Duodenal mucosa (tissue), 2 donors: ENCODE data around the gene ATP23.
A peak's percentile ranks its signal among the peaks of the same experiment; 100 is the strongest.

Experiments used
- H3K27ac ChIP-seq: one replicate; pipeline ENCODE4 v1.7.0; 2013; ENCODE audit warnings: low read depth, low read length
- H3K27me3 ChIP-seq, 2 donors: one replicate each; pipeline ENCODE4 v1.7.0; 2013; ENCODE audit warnings: low read length in 2 of 2, control low read depth in 1 of 2; ENCODE audit not compliant: insufficient read depth in 2 of 2, control insufficient read depth in 1 of 2
- H3K36me3 ChIP-seq, 2 donors: one replicate each; pipeline ENCODE4 v1.7.0; 2013; ENCODE audit warnings: low read length in 2 of 2, control low read depth in 1 of 2; ENCODE audit not compliant: insufficient read depth in 2 of 2, control insufficient read depth in 1 of 2
- H3K4me1 ChIP-seq, 2 donors: one replicate each; pipeline ENCODE4 v1.7.0; 2013; ENCODE audit warnings: low read length in 2 of 2, control low read depth in 1 of 2; ENCODE audit not compliant: insufficient read depth in 2 of 2, control insufficient read depth in 1 of 2
- H3K4me3 ChIP-seq, 2 donors: one replicate each; pipeline ENCODE4 v1.7.0; 2013; ENCODE audit warnings: low read length in 2 of 2, low read depth in 1 of 2
- H3K9ac ChIP-seq, 2 donors: one replicate each; pipeline ENCODE4 v1.7.0; 2013; ENCODE audit warnings: low read length in 2 of 2, low read depth in 1 of 2
- H3K9me3 ChIP-seq, 2 donors: one replicate each; pipeline ENCODE4 v1.7.0; 2013; ENCODE audit warnings: low read length in 2 of 2, control low read depth in 1 of 2; ENCODE audit not compliant: control insufficient read depth in 1 of 2

Gene ATP23

DNA sequence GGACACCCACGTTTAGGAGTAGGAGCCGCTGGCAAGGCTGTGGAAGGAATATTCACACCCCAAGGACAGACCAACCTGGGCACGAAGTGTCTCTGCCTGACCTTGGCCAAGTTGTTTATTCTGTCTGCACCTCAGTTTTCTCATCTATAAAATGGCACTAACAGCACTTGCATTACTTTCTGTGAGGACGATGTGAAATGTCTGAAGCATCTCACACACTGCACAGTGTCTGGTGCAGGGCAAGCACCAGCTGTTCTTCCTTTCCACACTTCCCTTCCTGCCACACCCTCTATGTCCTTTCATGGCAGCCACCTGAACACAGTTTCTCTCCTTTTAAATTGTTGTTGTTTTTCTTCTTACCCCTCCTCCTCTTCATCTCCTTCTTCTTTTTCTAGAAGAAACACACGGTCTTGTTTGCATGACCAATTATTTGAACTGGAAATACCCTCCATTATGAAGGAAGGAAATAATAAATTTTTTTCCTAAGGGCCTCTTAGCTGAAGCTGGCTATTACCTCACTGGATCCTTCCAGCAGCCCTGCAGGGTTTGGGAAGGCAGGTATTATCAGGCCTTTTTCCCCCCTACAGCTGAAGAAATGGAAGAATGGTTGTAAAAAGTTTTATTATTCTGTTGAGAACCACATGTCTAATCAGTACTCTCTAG lies 42.9 kb upstream of the ATP23 start:
- Histone ChIP-seq H3K27ac (no peak overlapping the region), H3K36me3 (no peaks in the 10 kb centered on the region), H3K4me3 (peak overlapping the region in 1 of 2 donors; percentile 33), H3K9me3 (no peaks in the 10 kb centered on the region), H3K27me3 (no peaks in the 10 kb centered on the region), H3K9ac (no peak overlapping the region), H3K4me1 (peaks cover 47 to 55% of the 10 kb centered on the region in 2 donors)

DNA sequence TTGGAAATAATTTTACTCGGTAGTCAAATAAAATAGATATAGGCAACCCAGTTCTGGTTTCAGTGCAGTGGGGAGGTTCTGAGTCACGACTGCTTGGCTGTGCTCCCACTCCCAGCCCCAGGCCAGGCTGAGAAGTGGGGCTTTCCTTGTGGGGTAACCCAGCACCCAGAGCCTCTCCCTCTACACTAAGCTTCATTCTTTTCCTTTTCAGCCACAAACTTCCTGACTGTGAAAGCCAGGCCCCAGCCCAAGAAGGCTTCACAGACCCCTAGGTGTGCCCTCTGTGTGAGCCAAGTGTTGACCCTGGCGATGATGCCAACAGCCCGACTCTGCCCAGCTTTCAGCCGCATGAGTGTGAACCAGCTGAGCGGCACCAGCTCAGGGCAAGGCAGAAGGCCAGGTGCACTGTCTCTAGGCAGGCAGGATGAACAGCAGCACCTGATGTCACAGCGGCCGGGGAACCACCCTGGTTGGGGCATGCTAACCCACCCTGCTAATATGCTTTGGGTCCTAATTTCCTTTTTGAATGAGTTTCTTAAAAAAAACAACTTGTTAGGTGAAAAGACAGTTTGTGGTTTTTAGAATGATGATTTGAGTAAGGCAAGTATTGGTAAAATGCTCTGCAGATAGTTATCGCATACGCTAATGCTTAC lies 42.2 kb upstream of the ATP23 start:
- no peaks in the 10 kb centered on the region for H3K27me3 ChIP-seq
- no peaks in the 10 kb centered on the region for H3K36me3 ChIP-seq
- H3K9ac ChIP-seq: no peak overlapping the region
- H3K9me3 ChIP-seq: no peaks in the 10 kb centered on the region
- no peak overlapping the region for H3K4me3 ChIP-seq
- no peak overlapping the region for H3K27ac ChIP-seq
- H3K4me1 ChIP-seq: peaks cover 40 to 48% of the 10 kb centered on the region in 2 donors

DNA sequence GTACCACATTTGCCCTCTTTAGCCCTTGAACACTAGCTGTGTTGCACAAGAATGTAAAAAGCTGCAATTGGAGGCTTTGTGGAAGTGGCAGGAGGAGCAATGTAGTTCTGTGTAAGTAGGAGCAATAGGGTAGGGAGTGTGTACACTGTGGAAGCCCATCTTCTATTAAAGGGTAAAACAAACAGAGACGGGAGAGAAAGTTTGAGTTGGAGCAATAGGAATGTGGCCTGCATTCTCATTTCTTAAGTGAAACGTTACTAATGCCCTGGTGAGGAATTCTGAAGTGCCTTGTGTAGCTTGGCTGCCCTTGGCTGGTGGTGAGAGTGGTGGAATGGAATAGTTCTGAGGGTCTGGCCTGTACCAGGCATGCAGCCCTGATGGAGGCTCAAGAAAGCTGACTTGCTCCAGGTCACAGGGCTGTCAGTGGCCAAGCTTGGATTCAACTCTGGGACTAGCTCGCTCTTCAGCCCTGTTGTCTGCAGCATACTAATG lies 38.8 kb upstream of the ATP23 start:
- peaks cover 15 to 19% of the 10 kb centered on the region in 2 donors for H3K4me1 ChIP-seq

DNA sequence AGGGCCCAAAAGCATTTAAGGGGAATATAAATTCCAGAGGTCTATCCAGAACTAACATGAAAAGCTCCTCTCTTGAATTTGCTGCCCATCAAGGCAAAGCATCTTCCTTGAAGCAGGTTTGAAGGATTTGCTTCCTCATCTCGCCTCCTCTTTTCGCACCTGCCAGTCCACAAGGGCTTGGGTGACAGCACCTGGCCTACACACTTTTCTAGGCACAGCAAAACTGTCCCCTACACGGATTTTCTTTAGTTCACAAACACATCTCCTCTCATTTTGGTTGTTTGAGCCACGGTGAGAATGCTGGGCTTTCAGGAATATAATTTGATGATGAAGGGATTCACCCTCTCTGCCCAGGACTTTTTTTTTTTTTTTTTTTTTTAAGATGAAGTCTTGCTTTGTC lies 36.9 kb upstream of the ATP23 start:
- no peak overlapping the region for H3K4me3 ChIP-seq
- H3K36me3 ChIP-seq: no peaks in the 10 kb centered on the region
- H3K4me1 ChIP-seq: peaks cover under 1 to 3% of the 10 kb centered on the region in 2 donors
- peaks cover 0 to 3% of the 10 kb centered on the region in 2 donors for H3K27me3 ChIP-seq
- no peak overlapping the region for H3K9ac ChIP-seq
- no peak overlapping the region for H3K27ac ChIP-seq
- H3K9me3 ChIP-seq: no peaks in the 10 kb centered on the region

More for the DNA sequence above, 38.8 kb upstream of the ATP23 start:
- H3K27ac ChIP-seq: no peak overlapping the region
- H3K36me3 ChIP-seq: no peaks in the 10 kb centered on the region
- H3K9me3 ChIP-seq: no peaks in the 10 kb centered on the region
- H3K4me3 ChIP-seq: no peak overlapping the region
- no peak overlapping the region for H3K9ac ChIP-seq
- H3K27me3 ChIP-seq: peaks cover 0 to 3% of the 10 kb centered on the region in 2 donors

DNA sequence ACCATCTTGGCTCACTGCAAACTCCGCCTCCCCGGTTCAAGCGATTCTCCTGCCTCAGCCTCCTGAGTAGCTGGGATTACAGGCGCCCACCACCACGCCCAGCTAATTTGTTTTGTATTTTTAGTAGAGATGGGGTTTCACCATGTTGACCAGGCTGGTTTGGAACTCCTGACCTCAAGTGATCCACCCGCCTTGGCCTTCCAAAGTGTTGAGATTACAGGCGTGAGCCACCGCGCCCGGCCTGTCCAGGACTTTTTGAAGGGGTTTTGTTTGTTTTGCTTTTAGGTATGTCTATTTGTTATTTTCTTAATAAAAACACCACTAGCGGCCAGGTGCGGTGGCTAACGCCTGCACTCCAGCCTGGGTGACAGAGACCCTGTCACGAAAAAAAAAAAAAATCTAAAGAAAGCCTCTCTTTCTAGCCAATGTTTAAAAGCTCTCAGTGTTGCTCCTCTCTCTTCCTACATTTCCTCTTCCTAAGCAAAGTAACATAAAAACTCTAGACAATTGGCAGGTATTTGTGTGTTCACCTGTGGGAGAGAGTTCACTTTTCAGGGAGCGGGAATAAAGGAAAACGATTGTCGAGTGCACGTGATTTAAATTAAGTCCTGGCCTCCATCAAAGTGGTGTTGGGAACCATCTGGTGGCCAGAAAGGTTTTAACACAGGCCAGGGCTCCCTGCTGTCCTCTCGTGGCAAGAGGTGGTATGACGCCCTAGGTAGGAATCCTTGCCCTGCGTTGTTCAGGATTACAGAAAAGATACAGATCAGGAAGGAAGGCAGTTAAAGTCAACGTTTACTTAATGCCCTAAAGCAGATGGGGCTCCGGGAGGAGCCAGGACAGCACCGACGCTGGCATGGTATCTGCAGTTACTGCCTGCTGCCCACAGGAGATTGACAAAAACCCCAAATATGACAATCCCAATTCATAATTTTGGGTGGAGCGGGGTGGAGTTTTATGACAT lies 36.2 kb upstream of the ATP23 start:
- peak overlapping the region in 1 of 2 donors; percentile 26 for H3K4me3 ChIP-seq
- no peaks in the 10 kb centered on the region for H3K36me3 ChIP-seq
- no peak overlapping the region for H3K27ac ChIP-seq
- no peaks in the 10 kb centered on the region for H3K9me3 ChIP-seq
- H3K27me3 ChIP-seq: peaks cover 0 to 3% of the 10 kb centered on the region in 2 donors
- peaks cover 0 to 3% of the 10 kb centered on the region in 2 donors for H3K4me1 ChIP-seq
- H3K9ac ChIP-seq: no peak overlapping the region

DNA sequence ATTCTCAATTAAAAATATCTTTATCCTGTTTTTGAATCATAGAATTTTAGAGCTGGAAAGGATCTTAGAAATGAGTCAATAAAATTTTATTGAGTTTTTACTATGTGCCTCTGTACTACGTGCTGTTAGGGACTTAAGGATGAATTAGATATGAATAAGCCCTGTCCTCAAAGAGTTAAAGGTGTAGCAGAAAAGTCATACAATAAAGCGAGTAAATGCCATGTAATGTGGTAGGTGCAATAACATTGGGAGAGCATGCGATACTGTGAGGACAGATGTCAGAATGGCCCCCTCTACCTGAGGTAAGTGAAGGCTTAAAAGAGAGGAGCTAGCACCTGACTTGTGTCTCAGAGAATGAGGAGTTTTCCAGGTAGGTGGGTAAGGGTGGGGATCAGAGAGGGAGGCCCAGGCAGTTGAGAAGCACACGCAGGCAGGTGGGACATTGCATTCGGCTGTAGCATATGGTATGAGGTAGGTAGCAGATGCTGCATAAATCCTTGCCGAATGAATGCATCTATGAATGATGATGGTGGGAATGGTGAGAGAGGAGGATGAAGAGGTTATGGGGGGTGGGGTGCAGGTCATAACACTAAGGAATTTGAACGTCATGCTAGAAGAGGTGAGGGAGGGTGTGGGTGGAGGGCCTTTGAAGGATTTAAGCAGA lies 35.4 kb upstream of the ATP23 start:
- H3K4me3 ChIP-seq: no peak overlapping the region
- H3K9ac ChIP-seq: no peak overlapping the region
- H3K36me3 ChIP-seq: no peaks in the 10 kb centered on the region
- peaks cover 0 to 3% of the 10 kb centered on the region in 2 donors for H3K27me3 ChIP-seq
- no peaks in the 10 kb centered on the region for H3K9me3 ChIP-seq
- H3K4me1 ChIP-seq: peaks cover 0 to 3% of the 10 kb centered on the region in 2 donors
- no peak overlapping the region for H3K27ac ChIP-seq

DNA sequence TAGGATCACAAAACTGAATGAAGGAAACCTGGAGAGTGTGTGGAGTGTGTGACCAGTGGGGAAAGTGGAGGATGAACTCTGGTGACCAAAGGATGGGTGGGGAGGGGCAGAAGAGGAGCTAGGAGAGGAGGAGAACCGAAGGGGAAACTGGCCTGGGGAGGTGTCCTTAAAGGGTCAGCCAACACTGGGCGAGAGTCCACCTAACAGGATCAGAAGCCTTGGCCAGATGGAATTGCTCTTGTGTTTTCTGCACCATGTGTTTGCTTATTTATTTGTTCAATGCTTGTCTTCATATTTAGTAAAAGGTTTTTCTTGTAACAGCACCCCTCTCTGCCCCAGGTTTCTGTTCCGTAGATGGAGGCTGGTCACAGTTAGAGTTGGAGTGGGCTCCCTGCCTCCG lies 34.5 kb upstream of the ATP23 start:
- H3K9me3 ChIP-seq: no peaks in the 10 kb centered on the region
- H3K9ac ChIP-seq: no peak overlapping the region

DNA sequence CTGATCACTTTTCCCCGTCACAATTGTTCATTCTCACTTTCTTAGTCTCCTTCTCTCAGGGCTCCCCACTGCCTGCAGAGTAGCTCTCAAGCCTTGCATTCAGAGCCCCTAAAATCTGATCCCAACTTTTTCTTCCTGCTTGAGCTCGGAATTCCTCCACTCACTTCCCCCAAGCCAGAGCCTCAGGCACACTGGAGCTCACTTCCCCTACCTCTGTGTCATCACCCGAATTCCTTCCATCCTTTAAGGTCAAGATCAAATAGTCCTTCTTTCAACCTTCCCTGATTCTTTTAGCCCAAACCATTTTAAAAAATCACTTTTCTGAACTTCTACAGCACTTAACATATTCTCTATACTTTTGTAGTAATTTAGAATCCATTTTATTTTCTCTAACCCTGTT lies 34.1 kb upstream of the ATP23 start:
- peaks cover 0 to 3% of the 10 kb centered on the region in 2 donors for H3K27me3 ChIP-seq
- H3K27ac ChIP-seq: no peak overlapping the region
- H3K4me1 ChIP-seq: peaks cover 0 to 3% of the 10 kb centered on the region in 2 donors
- no peaks in the 10 kb centered on the region for H3K9me3 ChIP-seq
- H3K9ac ChIP-seq: no peak overlapping the region
- H3K4me3 ChIP-seq: no peak overlapping the region
- H3K36me3 ChIP-seq: no peaks in the 10 kb centered on the region

More for the DNA sequence above, 34.5 kb upstream of the ATP23 start:
- peaks cover 0 to 3% of the 10 kb centered on the region in 2 donors for H3K4me1 ChIP-seq
- no peak overlapping the region for H3K27ac ChIP-seq
- H3K4me3 ChIP-seq: no peak overlapping the region
- no peaks in the 10 kb centered on the region for H3K36me3 ChIP-seq
- H3K27me3 ChIP-seq: peaks cover 0 to 3% of the 10 kb centered on the region in 2 donors

DNA sequence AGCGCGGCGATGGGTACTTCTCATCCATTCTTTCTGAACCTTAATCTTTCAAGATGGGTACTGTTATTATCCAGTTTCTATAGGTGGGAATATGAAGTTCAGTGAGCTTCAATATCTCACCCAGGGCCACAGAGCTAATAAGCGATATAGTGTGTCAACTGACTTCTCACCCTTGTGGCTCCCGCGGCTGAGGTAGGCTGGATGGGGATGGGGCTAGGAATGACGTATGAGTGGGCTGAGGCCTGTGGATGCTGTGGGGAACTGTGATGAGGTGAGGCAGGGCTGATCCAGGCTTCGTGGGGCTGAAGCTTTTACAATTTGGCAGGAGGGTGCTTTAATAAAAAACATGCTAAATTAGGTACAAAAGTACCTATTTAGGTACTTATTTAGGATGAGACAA lies 32.9 kb upstream of the ATP23 start:
- Histone ChIP-seq H3K9ac (no peak overlapping the region), H3K4me3 (no peak overlapping the region), H3K36me3 (no peaks in the 10 kb centered on the region), H3K27ac (no peak overlapping the region), H3K9me3 (no peaks in the 10 kb centered on the region), H3K4me1 (peaks cover 0 to 3% of the 10 kb centered on the region in 2 donors), H3K27me3 (peaks cover 0 to 3% of the 10 kb centered on the region in 2 donors)
